DOHH2 (cell line): ENCODE data around the gene PEAK1.

Experiments
- EZH2phosphoT487 ChIP-seq: fragments of 200-600 bp; sonication (generic); IDR thresholded peaks from 2 replicates; pipeline ENCODE4 v1.6.1; 2017; ENCODE audit warnings: borderline replicate concordance, mild to moderate bottlenecking, antibody characterized with exemption, low read length, moderate library complexity, mixed read lengths
- TF ChIP-seq, protein P1 (sequence below): fragments of 200-600 bp; sonication (generic); IDR thresholded peaks from one replicate; pipeline ENCODE4 v1.5.1; 2014; ENCODE audit warnings: antibody characterized with exemption, mild to moderate bottlenecking, low read depth, low read length; ENCODE audit not compliant: poor library complexity, severe bottlenecking

DNA sequence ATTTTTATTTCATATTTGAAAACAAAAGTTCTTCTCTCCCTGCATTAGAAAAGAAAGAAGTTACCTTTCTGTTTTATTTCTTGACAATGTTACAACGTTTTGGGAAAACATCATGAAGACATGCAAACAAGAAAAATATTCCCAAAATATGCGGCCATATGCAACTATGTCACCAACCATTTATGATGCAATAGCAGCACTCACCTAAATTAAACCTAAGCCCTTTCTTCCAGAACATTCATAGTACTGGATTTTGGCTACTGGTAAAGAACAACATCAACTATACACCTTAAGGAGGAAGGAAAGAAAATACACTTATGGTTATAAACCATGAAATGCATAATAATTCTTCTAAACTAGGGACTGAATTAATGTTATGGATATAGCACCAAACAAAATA, 164.5 kb downstream of the PEAK1 start:
- TF ChIP-seq, protein P1, sequence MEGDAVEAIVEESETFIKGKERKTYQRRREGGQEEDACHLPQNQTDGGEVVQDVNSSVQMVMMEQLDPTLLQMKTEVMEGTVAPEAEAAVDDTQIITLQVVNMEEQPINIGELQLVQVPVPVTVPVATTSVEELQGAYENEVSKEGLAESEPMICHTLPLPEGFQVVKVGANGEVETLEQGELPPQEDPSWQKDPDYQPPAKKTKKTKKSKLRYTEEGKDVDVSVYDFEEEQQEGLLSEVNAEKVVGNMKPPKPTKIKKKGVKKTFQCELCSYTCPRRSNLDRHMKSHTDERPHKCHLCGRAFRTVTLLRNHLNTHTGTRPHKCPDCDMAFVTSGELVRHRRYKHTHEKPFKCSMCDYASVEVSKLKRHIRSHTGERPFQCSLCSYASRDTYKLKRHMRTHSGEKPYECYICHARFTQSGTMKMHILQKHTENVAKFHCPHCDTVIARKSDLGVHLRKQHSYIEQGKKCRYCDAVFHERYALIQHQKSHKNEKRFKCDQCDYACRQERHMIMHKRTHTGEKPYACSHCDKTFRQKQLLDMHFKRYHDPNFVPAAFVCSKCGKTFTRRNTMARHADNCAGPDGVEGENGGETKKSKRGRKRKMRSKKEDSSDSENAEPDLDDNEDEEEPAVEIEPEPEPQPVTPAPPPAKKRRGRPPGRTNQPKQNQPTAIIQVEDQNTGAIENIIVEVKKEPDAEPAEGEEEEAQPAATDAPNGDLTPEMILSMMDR: no peak
- TF ChIP-seq EZH2phosphoT487: no peak
